GM12864 (cell line): ENCODE data around the gene TNFRSF1A.
A peak's percentile ranks its signal among the peaks of the same experiment; 100 is the strongest.

Experiments
- DNase-seq: peaks from one replicate; pipeline ENCODE4 v3.0.0-alpha.2; 2011; ENCODE audit warnings: low read depth
- H3K4me3 ChIP-seq: 2 replicates; pipeline ENCODE4 v1.5.1; 2011; ENCODE audit warnings: mild to moderate bottlenecking, low read depth, low read length, control low read depth
- TF ChIP-seq, protein P1 (sequence below): IDR thresholded peaks from 2 replicates; pipeline ENCODE4 v1.5.1; 2011; ENCODE audit warnings: low read depth, mild to moderate bottlenecking, moderate library complexity, low read length, control low read depth, inconsistent platforms; ENCODE audit errors: missing control alignments

The TNFRSF1A gene

GRCh38 chr12:6337958-6338433 is 3.9 kb downstream of the TNFRSF1A start:
- H3K4me3 ChIP-seq = no peak overlapping the region
- DNase-seq = no peak

DNA sequence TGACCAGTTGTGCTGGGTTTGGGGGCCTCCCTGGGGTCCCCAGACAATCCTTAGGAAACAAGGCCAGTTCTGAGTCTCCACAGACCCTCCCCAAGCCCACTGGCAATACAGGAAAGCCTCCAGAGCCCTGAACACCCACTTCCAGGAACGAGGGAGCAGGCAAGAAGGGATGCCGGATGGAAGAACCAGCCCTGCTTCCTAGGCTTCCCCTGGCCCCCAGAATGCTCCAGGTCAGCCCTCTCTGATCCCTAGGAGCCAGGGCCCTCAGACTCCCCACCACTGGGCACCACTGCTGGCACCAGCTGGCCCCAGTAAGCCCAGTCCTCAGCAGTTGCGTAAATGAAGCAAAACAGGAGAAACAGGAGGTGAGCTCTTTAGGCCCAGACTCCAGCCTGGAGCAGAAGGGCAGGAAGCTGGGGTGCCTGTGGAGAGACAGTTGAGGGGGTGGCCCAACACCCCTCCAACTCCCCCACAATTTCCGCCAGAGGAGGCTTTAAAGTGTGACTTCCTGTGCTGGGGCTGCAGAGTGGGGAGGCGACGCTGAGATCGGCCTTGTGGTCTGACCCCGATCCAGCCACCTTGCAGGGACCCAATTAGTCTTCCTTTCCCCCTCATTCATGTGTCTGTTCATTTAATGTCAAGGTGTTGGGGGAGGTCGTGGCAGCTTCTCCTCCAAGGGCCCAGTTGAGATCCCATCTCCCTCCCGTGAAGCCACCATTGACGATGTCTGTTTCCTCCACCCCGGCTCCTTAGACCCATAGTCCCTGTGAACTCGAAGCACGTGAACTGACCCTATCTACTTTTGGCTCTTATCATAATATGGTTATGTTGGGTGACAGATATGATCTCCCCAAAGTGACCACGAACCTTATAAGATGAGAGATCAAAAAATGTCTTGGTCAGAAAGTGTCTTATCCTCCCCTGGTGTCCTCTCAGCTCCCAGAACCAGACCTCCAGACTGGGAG is 4.7 kb downstream of the TNFRSF1A start:
- TF ChIP-seq, protein P1, sequence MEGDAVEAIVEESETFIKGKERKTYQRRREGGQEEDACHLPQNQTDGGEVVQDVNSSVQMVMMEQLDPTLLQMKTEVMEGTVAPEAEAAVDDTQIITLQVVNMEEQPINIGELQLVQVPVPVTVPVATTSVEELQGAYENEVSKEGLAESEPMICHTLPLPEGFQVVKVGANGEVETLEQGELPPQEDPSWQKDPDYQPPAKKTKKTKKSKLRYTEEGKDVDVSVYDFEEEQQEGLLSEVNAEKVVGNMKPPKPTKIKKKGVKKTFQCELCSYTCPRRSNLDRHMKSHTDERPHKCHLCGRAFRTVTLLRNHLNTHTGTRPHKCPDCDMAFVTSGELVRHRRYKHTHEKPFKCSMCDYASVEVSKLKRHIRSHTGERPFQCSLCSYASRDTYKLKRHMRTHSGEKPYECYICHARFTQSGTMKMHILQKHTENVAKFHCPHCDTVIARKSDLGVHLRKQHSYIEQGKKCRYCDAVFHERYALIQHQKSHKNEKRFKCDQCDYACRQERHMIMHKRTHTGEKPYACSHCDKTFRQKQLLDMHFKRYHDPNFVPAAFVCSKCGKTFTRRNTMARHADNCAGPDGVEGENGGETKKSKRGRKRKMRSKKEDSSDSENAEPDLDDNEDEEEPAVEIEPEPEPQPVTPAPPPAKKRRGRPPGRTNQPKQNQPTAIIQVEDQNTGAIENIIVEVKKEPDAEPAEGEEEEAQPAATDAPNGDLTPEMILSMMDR = no peak

More at GRCh38 chr12:6337958-6338433, 3.9 kb downstream of the TNFRSF1A start:
- TF ChIP-seq, protein P1 = no peak

GRCh38 chr12:6336079-6336888 is 5.6 kb downstream of the TNFRSF1A start:
- no peak for DNase-seq

More for the DNA sequence above, 4.7 kb downstream of the TNFRSF1A start:
- DNase-seq = no peak
- no peak overlapping the region for H3K4me3 ChIP-seq

GRCh38 chr12:6335451-6336078 is 6.3 kb downstream of the TNFRSF1A start:
- TF ChIP-seq, protein P1 = peak; percentile 68
- H3K4me3 ChIP-seq = no peak overlapping the region; the same call in 1 of the 2 replicates
- peak; percentile 51 for DNase-seq

More at GRCh38 chr12:6336079-6336888, 5.6 kb downstream of the TNFRSF1A start:
- TF ChIP-seq, protein P1 = no peak
- no peak overlapping the region; the same call in 1 of the 2 replicates for H3K4me3 ChIP-seq

DNA sequence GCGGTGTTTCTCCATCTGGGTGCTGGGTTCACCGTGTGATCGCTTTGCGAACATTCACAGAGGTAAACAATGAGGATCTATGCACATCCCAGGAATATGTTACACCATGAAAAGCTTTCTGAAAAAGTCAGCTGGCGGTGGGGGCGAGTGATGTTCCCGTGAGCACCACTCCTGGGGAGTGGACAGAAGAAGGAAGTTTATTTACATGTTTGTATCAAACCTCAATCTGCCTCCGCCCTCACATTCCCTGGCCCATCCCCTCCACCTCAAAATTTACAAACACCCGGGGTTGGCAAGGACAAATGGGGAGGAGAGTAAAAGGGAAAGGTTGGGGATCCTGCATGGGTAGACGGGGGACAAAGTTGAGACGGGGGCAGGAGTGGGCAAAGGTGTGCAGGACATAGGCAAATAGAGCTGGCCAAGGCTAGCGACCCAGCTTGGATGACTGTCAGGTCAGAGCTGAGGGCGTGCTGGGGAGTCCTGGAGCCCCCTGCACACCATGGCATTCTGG is 6.9 kb downstream of the TNFRSF1A start:
- TF ChIP-seq, protein P1 = no peak
- H3K4me3 ChIP-seq = no peak overlapping the region
- DNase-seq = no peak

DNA sequence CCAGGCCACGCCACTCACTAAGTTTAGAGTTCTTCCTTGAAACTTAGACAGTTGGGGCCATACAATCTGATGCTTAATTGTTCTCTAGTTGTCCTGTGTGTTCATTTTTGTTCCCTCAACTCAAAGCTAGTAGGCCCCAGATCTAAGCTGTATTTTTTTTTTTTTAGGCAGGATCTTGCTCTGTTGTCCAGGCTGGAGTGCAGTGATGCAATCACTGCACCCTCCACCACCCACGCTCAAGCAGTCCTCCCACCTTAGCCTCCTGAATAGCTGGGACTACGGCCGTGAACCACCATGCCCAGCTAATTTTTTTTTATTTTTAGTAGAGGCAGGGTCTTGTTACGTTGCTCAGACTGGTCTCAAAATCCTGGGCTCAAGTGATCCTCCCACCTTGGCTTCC is 7.5 kb downstream of the TNFRSF1A start:
- no peak overlapping the region for H3K4me3 ChIP-seq
- DNase-seq = no peak
- TF ChIP-seq, protein P1 = no peak
